OCI-LY3 (cell line): ENCODE data around the gene KHDC4.
A peak's percentile ranks its signal among the peaks of the same experiment; 100 is the strongest.

Experiments
- H2AFZ ChIP-seq: fragments of 200-600, 300-600 bp; shearing (Covaris generic); 2 replicates; pipeline ENCODE4 v1.6.0; 2014; ENCODE audit warnings: antibody characterized with exemption, low read depth, low read length
- H3K27ac ChIP-seq: fragments of 200-600, 300-600 bp; sonication (generic); 2 replicates; pipeline ENCODE4 v1.5.1; 2014; ENCODE audit warnings: mild to moderate bottlenecking, low read length, moderate library complexity, mixed read lengths
- H3K27me3 ChIP-seq: fragments of 200-600, 300-600 bp; sonication (generic); 2 replicates; pipeline ENCODE4 v1.6.1; 2014; ENCODE audit warnings: low read depth, low read length, mixed read lengths
- H3K36me3 ChIP-seq: fragments of 200-600, 300-600 bp; sonication (generic); replicated peaks from 2 replicates; pipeline ENCODE3; 2014; ENCODE audit warnings: low read depth, low read length, mixed read lengths
- H3K4me1 ChIP-seq: fragments of 300-600, 200-600 bp; sonication (generic); 2 replicates; pipeline ENCODE4 v1.6.1; 2014; ENCODE audit warnings: low read length, mixed read lengths
- H3K4me2 ChIP-seq: fragments of 200-600, 300-600 bp; sonication (generic); 2 replicates; pipeline ENCODE4 v1.6.1; 2014; ENCODE audit warnings: low read length, mixed read lengths
- H3K4me3 ChIP-seq: fragments of 300-600, 200-600 bp; sonication (generic); 2 replicates; pipeline ENCODE4 v1.5.1; 2014; ENCODE audit warnings: antibody characterized with exemption, mild to moderate bottlenecking, low read length, moderate library complexity
- H3K79me2 ChIP-seq: fragments of 300-600, 200-600 bp; shearing (Covaris generic); 2 replicates; pipeline ENCODE4 v1.6.1; 2014; ENCODE audit warnings: mild to moderate bottlenecking, low read length, mixed read lengths
- H3K9ac ChIP-seq: fragments of 300-600, 200-600 bp; shearing (Covaris generic); 2 replicates; pipeline ENCODE4 v1.6.0; 2014; ENCODE audit warnings: mild to moderate bottlenecking, low read length, moderate library complexity
- H3K9me3 ChIP-seq: fragments of 200-600, 300-600 bp; shearing (Covaris generic); 2 replicates; pipeline ENCODE4 v1.6.1; 2014; ENCODE audit warnings: low read length, mixed read lengths; ENCODE audit not compliant: insufficient read depth
- H4K20me1 ChIP-seq: fragments of 200-600, 300-600 bp; sonication (generic); 2 replicates; pipeline ENCODE4 v1.6.1; 2016; ENCODE audit warnings: low read length, mixed read lengths; ENCODE audit not compliant: insufficient read depth
- CTCF ChIP-seq: fragments of 200-600, 300-600 bp; sonication (generic); IDR thresholded peaks from 2 replicates; pipeline ENCODE4 v1.5.1; 2014; ENCODE audit warnings: antibody characterized with exemption, low read length, low read depth
- EZH2phosphoT487 ChIP-seq: fragments of 200-600 bp; shearing (Covaris generic); IDR thresholded peaks from 2 replicates; pipeline ENCODE4 v1.6.1; 2018; ENCODE audit warnings: antibody characterized with exemption, mixed run types, low read depth

Gene KHDC4

GRCh38 chr1:155888481-155888880 lies 45.7 kb downstream of the KHDC4 start:
- Histone ChIP-seq H2AFZ (no peak overlapping the region), H3K9me3 (no peaks in the 10 kb centered on the region), H3K4me2 (no peak overlapping the region), H3K4me3 (no peak overlapping the region), H4K20me1 (peaks cover 5% of the 10 kb centered on the region; the same call in 1 of the 2 replicates), H3K4me1 (no peaks in the 10 kb centered on the region), H3K9ac (no peak overlapping the region), H3K79me2 (no peaks in the 10 kb centered on the region), H3K36me3 (no peaks in the 10 kb centered on the region), H3K27ac (no peak overlapping the region), H3K27me3 (no peaks in the 10 kb centered on the region)
- TF ChIP-seq CTCF, result no peak
- TF ChIP-seq EZH2phosphoT487, result no peak

DNA sequence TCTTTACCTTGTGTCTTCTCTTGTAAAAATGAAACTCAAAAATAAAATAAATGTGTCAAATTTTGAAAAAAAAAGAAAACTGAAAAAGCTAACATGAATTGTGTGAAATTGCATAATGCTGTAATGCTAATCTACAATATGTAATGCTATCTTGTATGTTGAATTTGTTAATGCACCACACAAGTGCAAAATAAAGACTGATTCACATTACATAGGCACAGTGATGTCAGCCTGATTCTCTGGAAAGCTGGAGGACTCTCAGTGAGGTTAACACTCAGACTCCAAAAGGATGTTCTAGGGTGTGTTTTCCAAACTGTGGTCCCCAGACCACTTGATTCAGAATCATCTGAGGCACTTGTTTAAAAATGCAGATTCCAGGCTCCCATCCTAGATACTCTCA lies 49.2 kb downstream of the KHDC4 start:
- Histone ChIP-seq H3K9me3 (no peaks in the 10 kb centered on the region), H2AFZ (no peak overlapping the region), H4K20me1 (no peaks in the 10 kb centered on the region), H3K27ac (no peak overlapping the region), H3K9ac (no peak overlapping the region), H3K27me3 (no peaks in the 10 kb centered on the region), H3K79me2 (no peaks in the 10 kb centered on the region), H3K36me3 (peaks cover 11% of the 10 kb centered on the region), H3K4me2 (no peak overlapping the region), H3K4me1 (peaks cover 14% of the 10 kb centered on the region), H3K4me3 (no peak overlapping the region)
- TF ChIP-seq CTCF, result no peak
- TF ChIP-seq EZH2phosphoT487, result no peak

- no peak overlapping the region for H2AFZ ChIP-seq
- no peaks in the 10 kb centered on the region for H3K9me3 ChIP-seq
- peaks cover 11% of the 10 kb centered on the region for H3K36me3 ChIP-seq
- no peaks in the 10 kb centered on the region for H3K79me2 ChIP-seq
- no peaks in the 10 kb centered on the region for H4K20me1 ChIP-seq
- no peak overlapping the region for H3K4me2 ChIP-seq
- no peaks in the 10 kb centered on the region for H3K27me3 ChIP-seq
- TF ChIP-seq CTCF (no peak), EZH2phosphoT487 (no peak)
- H3K9ac ChIP-seq, result no peak overlapping the region
- H3K27ac ChIP-seq, result no peak overlapping the region
- peaks cover 19% of the 10 kb centered on the region for H3K4me1 ChIP-seq
- H3K4me3 ChIP-seq, result no peak overlapping the region
Measured at GRCh38 chr1:155884031-155884960, 49.9 kb downstream of the KHDC4 start.

DNA sequence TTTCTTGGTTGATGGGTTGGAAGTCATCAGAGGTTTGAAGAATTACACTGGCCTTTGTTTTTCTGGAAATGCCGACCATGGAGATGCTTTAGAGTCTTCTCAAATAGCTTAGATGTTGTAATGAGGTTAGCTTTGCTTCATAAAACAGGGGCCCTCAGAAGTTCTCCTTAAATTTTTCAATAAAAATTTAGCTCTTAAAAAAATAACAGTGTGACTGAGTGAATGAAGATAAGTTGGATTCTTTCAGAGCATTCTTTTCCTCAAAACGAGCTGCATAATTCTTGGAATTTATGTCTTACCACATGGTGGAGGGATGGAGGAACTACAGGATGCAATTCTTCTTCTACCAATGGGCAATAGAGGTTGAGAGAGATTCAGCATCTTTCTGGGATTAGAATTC lies 51.4 kb downstream of the KHDC4 start:
- Histone ChIP-seq H4K20me1 (no peaks in the 10 kb centered on the region), H3K4me1 (peaks cover 21% of the 10 kb centered on the region), H3K4me3 (peak overlapping the region; percentile 12; the same call in 1 of the 2 replicates), H3K9ac (no peak overlapping the region), H3K4me2 (peak overlapping the region; percentile 57), H3K9me3 (no peaks in the 10 kb centered on the region), H3K27me3 (no peaks in the 10 kb centered on the region), H3K79me2 (no peaks in the 10 kb centered on the region), H2AFZ (no peak overlapping the region), H3K36me3 (peaks cover 11% of the 10 kb centered on the region), H3K27ac (peak overlapping the region; percentile 7)
- TF ChIP-seq CTCF (no peak), EZH2phosphoT487 (no peak)
